Transverse colon (tissue), 4 donors: Measurements from ENCODE around the gene C3AR1. TPM values are rescaled to one million over a fixed set of nuclear protein-coding genes. Genes with fewer than 3 reads are reported as not detected.

Experiments
- DNase-seq: peaks from one replicate; pipeline ENCODE4 v3.0.0-alpha.2; 2019
- H3K27ac ChIP-seq, 4 donors: fragments of 200-600 bp; sonication (generic); 2 replicates each; pipeline ENCODE4 v1.5.1; 2016 to 2018; ENCODE audit warnings: inconsistent platforms in 4 of 4
- H3K27me3 ChIP-seq: fragments of 200-600 bp; sonication (generic); 2 replicates; pipeline ENCODE4 v1.5.1; 2017; ENCODE audit warnings: inconsistent platforms
- H3K36me3 ChIP-seq, 4 donors: fragments of 200-600 bp; sonication (generic); 2 replicates each; pipeline ENCODE4 v1.5.1; 2017 to 2019; ENCODE audit warnings: inconsistent platforms in 4 of 4
- H3K4me1 ChIP-seq, 4 donors: fragments of 200-600 bp; sonication (generic); 2 replicates each; pipeline ENCODE4 v1.5.1; 2017 to 2020; ENCODE audit warnings: inconsistent platforms in 4 of 4
- H3K4me3 ChIP-seq, 4 donors: fragments of 200-600 bp; sonication (generic); 1 replicate in 1 of 4; 2 replicates in 3 of 4; pipeline versions ENCODE4 v1.5.1 to v1.6.1; 2017 to 2019; ENCODE audit warnings: inconsistent platforms in 4 of 4
- H3K9me3 ChIP-seq, 2 donors: fragments of 200-600 bp; sonication (generic); 2 replicates each; pipeline ENCODE4 v1.5.1; 2017 to 2019; ENCODE audit warnings: inconsistent platforms in 2 of 2
- CTCF ChIP-seq, 5 experiments: fragments of 200-600 bp in 3 of 5; fragments of 450-650 bp in 2 of 5; sonication (generic) in 3 of 5; IDR thresholded peaks; 1 replicate in 2 of 5; 2 replicates in 3 of 5; pipeline ENCODE4 v1.5.1; 2016 to 2017; ENCODE audit warnings: antibody characterized with exemption in 5 of 5, inconsistent platforms in 3 of 5, mild to moderate bottlenecking in 2 of 5, moderate library complexity in 1 of 5
- EP300 ChIP-seq: sonication (generic); formaldehyde crosslinking; IDR thresholded peaks from one replicate; pipeline ENCODE4 v1.6.1; 2017; ENCODE audit warnings: antibody characterized with exemption, low read depth
- POLR2A ChIP-seq: fragments of 450-650 bp; IDR thresholded peaks from one replicate; pipeline ENCODE4 v1.6.1; 2016; ENCODE audit warnings: antibody characterized with exemption, mild to moderate bottlenecking, moderate library complexity
- POLR2AphosphoS5 ChIP-seq, 3 donors: sonication (generic); formaldehyde crosslinking; IDR thresholded peaks; one replicate each; pipeline ENCODE4 v1.6.1; 2016; ENCODE audit warnings: antibody characterized with exemption in 3 of 3
- WGBS, 2 donors: methylation state at CpG; one replicate each; pipeline ENCODE4 v1.1.5; 2018; ENCODE audit warnings: low coverage in 1 of 2; 5-methylcytosine and 5-hydroxymethylcytosine counted together
- in situ Hi-C, 4 donors: fragments of 200-750 bp; cut with MboI; loops; one replicate each; pipeline versions ENCODE4 v1.15.0 to v1.15.1; 2017; ENCODE audit warnings: low sequenced_read_pairs in 3 of 4, low pct_ligation_motif_present in 1 of 4, low pct_unique_long_range_greater_than_20kb in 1 of 4
- intact Hi-C: fragments of 100-400 bp; cut with DNase I; formaldehyde crosslinking; loops from one replicate; pipeline ENCODE4 v1.15.1; 2023; ENCODE audit warnings: low total_unique reads
- total RNA-seq, 4 donors: library from RNA; depleted of rRNA; stranded (reverse); fragments of >200 nt; gene quantifications; one replicate each; pipeline ENCODE4 v1.1.0, GENCODE V29; 2016

C3AR1 gene
- total RNA-seq, 4 donors from 2014 or later = 2.4 to 9.4 (median 3.6) TPM

- intact Hi-C loops (no loop called here), in situ Hi-C loops (no loop called here)
- no peaks in the 10 kb centered on the region for H3K9me3 ChIP-seq
- H3K27me3 ChIP-seq = no peaks in the 10 kb centered on the region
- TF ChIP-seq CTCF (IDR thresholded peaks at IDR 0.05) = no peak
- TF ChIP-seq POLR2A = no peak
- TF ChIP-seq POLR2AphosphoS5 (IDR thresholded peaks at IDR 0.05) = no peak
- TF ChIP-seq EP300 = no peak
- peaks cover 0 to 2% (median 0%) of the 10 kb centered on the region in 4 donors for H3K4me1 ChIP-seq
- no peak for DNase-seq
- H3K27ac ChIP-seq = no peak overlapping the region
- 87 to 88% methylated on average over 3 to 7 of the region's 7 CpGs for WGBS, 2 donors
- peaks cover 0 to 60% (median 19%) of the 10 kb centered on the region in 4 donors for H3K36me3 ChIP-seq
- H3K4me3 ChIP-seq = no peak overlapping the region
Observed at GRCh38 chr12:8050600-8051250, 15.4 kb downstream of the C3AR1 start.

- no peak for DNase-seq
- intact Hi-C loops = no loop called here
- H3K4me1 ChIP-seq = peaks cover 0 to 2% (median 0%) of the 10 kb centered on the region in 4 donors
- no peak overlapping the region for H3K4me3 ChIP-seq
- no peaks in the 10 kb centered on the region for H3K9me3 ChIP-seq
- in situ Hi-C loops = no loop called here
- H3K36me3 ChIP-seq = peaks cover 0 to 65% (median 28%) of the 10 kb centered on the region in 4 donors
- no peaks in the 10 kb centered on the region for H3K27me3 ChIP-seq
- 60 to 88% methylated on average over 4 of the region's 4 CpGs for WGBS, 2 donors
- TF ChIP-seq CTCF (IDR thresholded peaks at IDR 0.05) (no peak), EP300 (no peak), POLR2A (no peak), POLR2AphosphoS5 (IDR thresholded peaks at IDR 0.05) (no peak)
- H3K27ac ChIP-seq = no peak overlapping the region
Observed at GRCh38 chr12:8048906-8049305, 17.3 kb downstream of the C3AR1 start.

- no peak overlapping the region for H3K4me3 ChIP-seq
- intact Hi-C loops = no loop called here
- no peaks in the 10 kb centered on the region for H3K27me3 ChIP-seq
- 95% methylated on average over 5 of the region's 5 CpGs; no CpG with 5 or more reads in 1 of the 2 donors for WGBS, 2 donors
- H3K4me1 ChIP-seq = peaks cover 0 to 2% (median 0%) of the 10 kb centered on the region in 4 donors
- in situ Hi-C loops = no loop called here
- DNase-seq = no peak
- H3K36me3 ChIP-seq = peaks cover 0 to 64% (median 32%) of the 10 kb centered on the region in 4 donors
- no peak overlapping the region for H3K27ac ChIP-seq
- H3K9me3 ChIP-seq = no peaks in the 10 kb centered on the region
- TF ChIP-seq CTCF (IDR thresholded peaks at IDR 0.05) (no peak), EP300 (no peak), POLR2A (no peak), POLR2AphosphoS5 (IDR thresholded peaks at IDR 0.05) (no peak)
Observed at GRCh38 chr12:8047842-8048241, 18.3 kb downstream of the C3AR1 start.

GRCh38 chr12:8045952-8046944 lies 19.9 kb downstream of the C3AR1 start:
- intact Hi-C loops (loop anchor here (2.0 kb wide), 1 partner anchor 35 kb away; no protein-coding TSS in a partner anchor), in situ Hi-C loops (no loop called here)
- DNase-seq = peak; percentile 79

More at GRCh38 chr12:8045952-8046944, 19.9 kb downstream of the C3AR1 start:
- peaks cover 0 to 74% (median 34%) of the 10 kb centered on the region in 4 donors for H3K36me3 ChIP-seq
- H3K4me1 ChIP-seq = peaks cover 0 to 2% (median 0%) of the 10 kb centered on the region in 4 donors
- H3K4me3 ChIP-seq = no peak overlapping the region
- no peaks in the 10 kb centered on the region for H3K9me3 ChIP-seq
- no peak for TF ChIP-seq EP300
- TF ChIP-seq POLR2A = no peak
- peak; percentile 56 to 90 (median 82) for TF ChIP-seq CTCF (IDR thresholded peaks at IDR 0.05)
- TF ChIP-seq POLR2AphosphoS5 (IDR thresholded peaks at IDR 0.05) = no peak
- no peaks in the 10 kb centered on the region for H3K27me3 ChIP-seq
- H3K27ac ChIP-seq = no peak overlapping the region
- WGBS, 2 donors = 47 to 49% methylated on average over 8 of the region's 8 CpGs
